HepG2 (cell line): Measurements from ENCODE around the gene CACNG1. TPM values are rescaled to one million over a fixed set of nuclear protein-coding genes. Genes with fewer than 3 reads are reported as not detected.
"Not testable (repeated sequence)": the region's sequence is repeated elsewhere in the genome, so short reads cannot be mapped to it uniquely, and the experiment has no call there.

Experiments used
- ATAC-seq: fragments of 200-7000 bp; cut with Tn5 transposase; 3 replicates; pipeline ENCODE4 v1.9.1; 2020; ENCODE audit warnings: mild to moderate bottlenecking, moderate library complexity
- BruUV-seq: library from RNA; stranded (reverse); fragments of 400-500 nt; replicated peaks from 2 replicates; lab custom pipeline; 2021; lab: Mats Ljungman, UMichigan
- CTCF ChIA-PET: fragments of 300-600 bp; formaldehyde crosslinking; extraction: SDS; loops from one replicate; lab custom pipeline; 2021; ENCODE audit warnings: low total read pairs, inconsistent platforms, low intra/inter-chr PET ratio; lab: Yijun Ruan, JAX
- POLR2A ChIA-PET: fragments of 350-600 bp; sonication (Branson Sonifier 250); formaldehyde crosslinking; loops from one replicate; lab custom pipeline; 2020; ENCODE audit warnings: antibody characterized with exemption, inconsistent platforms; lab: Yijun Ruan, JAX
- DNase-seq: peaks from one replicate; pipeline ENCODE4 v3.0.0-alpha.2; 2015; ENCODE audit warnings: low spot score
- FAIRE-seq: peaks from 3 replicates; lab custom pipeline; 2011; peaks lifted over from hg19 to GRCh38; lab: Jason Lieb, UNC
- H2AFZ ChIP-seq: one replicate; pipeline ENCODE4 v1.6.1; 2011; ENCODE audit warnings: low read length, inconsistent platforms
- H3K27ac ChIP-seq: fragments of 300-600 bp; 3 replicates; pipeline ENCODE4 v1.8.0; 2011; ENCODE audit warnings: mixed run types, mild to moderate bottlenecking, mixed read lengths, low read length, inconsistent platforms; ENCODE audit not compliant: insufficient read depth; ENCODE audit errors: extremely low read length
- H3K27me3 ChIP-seq, 2 experiments: fragments of 200-600 bp in 1 of 2; 2 replicates in 1 of 2; 3 replicates in 1 of 2; pipeline versions ENCODE4 v1.6.0 to v1.8.0; 2011; ENCODE audit warnings: low read length in 2 of 2, mild to moderate bottlenecking in 2 of 2, moderate library complexity in 2 of 2, inconsistent platforms in 1 of 2; ENCODE audit not compliant: insufficient read depth in 2 of 2, control insufficient read depth in 1 of 2
- H3K36me3 ChIP-seq, 2 experiments: fragments of 200-600 bp in 1 of 2; replicated peaks in 1 of 2; 2 replicates in 1 of 2; 3 replicates in 1 of 2; pipeline versions ENCODE4 v1.5.1 to v1.8.0; 2011; ENCODE audit warnings: low read length in 2 of 2, inconsistent platforms in 1 of 2; ENCODE audit not compliant: insufficient read depth in 2 of 2, control insufficient read depth in 1 of 2
- H3K4me1 ChIP-seq: 2 replicates; pipeline ENCODE4 v1.5.1; 2012; ENCODE audit warnings: low read length, inconsistent platforms; ENCODE audit not compliant: insufficient read depth
- H3K4me2 ChIP-seq: 2 replicates; pipeline ENCODE4 v1.6.0; 2011; ENCODE audit warnings: low read depth, low read length, inconsistent platforms
- H3K4me3 ChIP-seq, 3 experiments: fragments of 200-600 bp in 1 of 3; sonication (generic), shearing (Covaris generic) in 1 of 3; replicated peaks in 1 of 3; 2 replicates each; pipeline ENCODE4 v1.5.1; 2011 to 2016; ENCODE audit warnings: low read length in 3 of 3, inconsistent platforms in 2 of 3, low read depth in 2 of 3, mild to moderate bottlenecking in 2 of 3, control low read depth in 1 of 3, mixed read lengths in 1 of 3; ENCODE audit not compliant: insufficient read depth in 1 of 3
- H3K79me2 ChIP-seq: one replicate; pipeline ENCODE4 v1.6.1; 2011; ENCODE audit warnings: low read length, inconsistent platforms; ENCODE audit not compliant: insufficient read depth
- H3K9ac ChIP-seq: 2 replicates; pipeline ENCODE4 v1.6.0; 2011; ENCODE audit warnings: mild to moderate bottlenecking, low read depth, low read length, inconsistent platforms; ENCODE audit not compliant: insufficient read depth
- H3K9me3 ChIP-seq: 2 replicates; pipeline ENCODE4 v1.5.1; 2012; ENCODE audit warnings: mild to moderate bottlenecking, low read length
- H4K20me1 ChIP-seq: 2 replicates; pipeline ENCODE4 v1.6.0; 2011; ENCODE audit warnings: inconsistent platforms, mild to moderate bottlenecking, low read length, moderate library complexity; ENCODE audit not compliant: insufficient read depth
- CENPBD1 ChIP-seq: sonication (generic); formaldehyde crosslinking; IDR thresholded peaks from 2 replicates; pipeline ENCODE4 v1.8.0; 2022; ENCODE audit warnings: missing genetic modification reagents, low read depth, mild to moderate bottlenecking, borderline replicate concordance
- FOXK2 ChIP-seq: fragments of 450-650 bp; IDR thresholded peaks from 2 replicates; pipeline ENCODE4 v1.6.1; 2016
- GABPA ChIP-seq, 2 experiments: IDR thresholded peaks; 2 replicates each; pipeline ENCODE4 v1.6.1; 2011 to 2016; ENCODE audit warnings: low read depth in 2 of 2, low read length in 1 of 2, missing biosample characterization in 1 of 2, missing genetic modification characterization in 1 of 2
- KDM2A ChIP-seq: sonication (generic); formaldehyde crosslinking; IDR thresholded peaks from 2 replicates; pipeline ENCODE4 v1.4.0; 2020; ENCODE audit warnings: low read depth, missing genetic modification reagents, borderline replicate concordance
- KMT2A ChIP-seq: sonication (generic); formaldehyde crosslinking; IDR thresholded peaks from 2 replicates; pipeline ENCODE4 v1.4.0; 2020; ENCODE audit warnings: missing genetic modification reagents
- PTBP1 ChIP-seq: fragments of 200-400 bp; formaldehyde crosslinking; IDR thresholded peaks from 2 replicates; pipeline ENCODE4 v1.6.1; 2018; ENCODE audit warnings: low read length, low read depth; ENCODE audit not compliant: poor library complexity, severe bottlenecking
- ZFP36L2 ChIP-seq: sonication (generic); formaldehyde crosslinking; IDR thresholded peaks from 2 replicates; pipeline ENCODE4 v1.4.0; 2020; ENCODE audit warnings: missing genetic modification reagents
- ZNF343 ChIP-seq: sonication (generic); formaldehyde crosslinking; IDR thresholded peaks from 2 replicates; pipeline ENCODE4 v1.4.0; 2020; ENCODE audit warnings: mild to moderate bottlenecking, missing genetic modification reagents
- ZNF382 ChIP-seq: sonication (generic); formaldehyde crosslinking; IDR thresholded peaks from 2 replicates; pipeline ENCODE4 v1.5.0; 2020; ENCODE audit warnings: missing genetic modification reagents, mild to moderate bottlenecking, borderline replicate concordance
- ZSCAN12 ChIP-seq: sonication (generic); formaldehyde crosslinking; IDR thresholded peaks from 2 replicates; pipeline ENCODE4 v1.9.0; 2021; ENCODE audit warnings: mild to moderate bottlenecking, missing genetic modification reagents
- WGBS: methylation state at CpG from one replicate; pipeline ENCODE4 v1.1.6; 2017; ENCODE audit warnings: low lambda C conversion rate; 5-methylcytosine and 5-hydroxymethylcytosine counted together
- in situ Hi-C: cut with HindIII; loops from 2 replicates; pipeline ENCODE4 v1.10.0; 2017; ENCODE audit warnings: low pct_unique_long_range_greater_than_20kb; ENCODE audit not compliant: extremely low pct_ligation_motif_present
- intact Hi-C: fragments of 100-400 bp; cut with micrococcal nuclease; formaldehyde crosslinking; loops from one replicate; pipeline ENCODE4 v1.10.0; 2022; ENCODE audit not compliant: unreplicated experiment
- polyA plus RNA-seq, 8 experiments: library from polyadenylated mRNA; depleted of rRNA in 3 of 8; stranded (reverse) in 7 of 8; unstranded in 1 of 8; fragments of >200 nt; fragmentation: Illumina TruSeq in 4 of 8; extraction: Trizol in 4 of 8; gene quantifications; 2 replicates each; pipeline versions ENCODE4 v1.2.1 to v1.2.3, GENCODE V29; 2011 to 2016; ENCODE audit warnings: low read depth in 4 of 8, missing spikeins in 1 of 8, mixed read lengths in 1 of 8; ENCODE audit not compliant: insufficient read depth in 1 of 8
- total RNA-seq, 5 experiments: library from RNA; depleted of rRNA; stranded (reverse); fragments of >200 nt; fragmentation: Illumina TruSeq; extraction: Trizol; gene quantifications; 2 replicates each; pipeline ENCODE4 v1.2.3, GENCODE V29; 2016; ENCODE audit warnings: low read depth in 1 of 5

The CACNG1 gene
- total and polyA plus RNA-seq, 2 of the 13 experiments (the other 11 are each of a cell fraction or from before 2014, with no cell fraction given): not detected

DNA sequence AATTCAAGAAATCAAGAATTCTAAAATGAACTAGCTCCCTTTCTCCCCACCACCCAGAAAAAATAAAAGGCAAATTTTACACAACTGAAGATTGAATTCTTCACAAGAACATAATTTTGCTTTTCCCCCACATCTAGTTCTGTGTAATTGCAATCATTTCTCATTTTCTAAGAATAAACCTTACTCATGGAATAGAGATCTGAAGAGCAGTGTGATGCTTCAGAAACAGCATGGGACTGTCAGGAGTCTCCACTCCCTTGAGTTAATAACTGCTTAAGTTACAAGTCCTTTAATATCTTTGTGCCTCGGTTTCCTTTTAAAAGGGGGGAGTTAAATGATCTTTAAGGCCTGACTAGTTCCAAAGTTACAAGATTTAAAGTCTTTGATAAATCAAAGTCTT, 53.7 kb downstream of the CACNG1 start:
- Histone ChIP-seq H3K27me3 (no peaks in the 10 kb centered on the region), H4K20me1 (peaks cover 34% of the 10 kb centered on the region), H3K9ac (no peak overlapping the region), H3K4me1 (peaks cover 25% of the 10 kb centered on the region), H3K4me2 (no peak overlapping the region), H3K4me3 (no peak overlapping the region), H2AFZ (no peak overlapping the region), H3K79me2 (peaks cover 22% of the 10 kb centered on the region), H3K36me3 (peaks cover 12 to 32% of the 10 kb centered on the region in 2 experiments), H3K9me3 (no peaks in the 10 kb centered on the region), H3K27ac (no peak overlapping the region)
- no peak for ATAC-seq
- no TSS peak for BruUV-seq
- no peak for DNase-seq
- POLR2A ChIA-PET: no interaction called here
- CTCF ChIA-PET: no interaction called here
- TF ChIP-seq ZSCAN12 (CRISPR knock-in tag): no peak
- TF ChIP-seq GABPA (IDR thresholded peaks at IDR 0.05; ENCODE audit: low read depth, low read length): no peak
- no peak for TF ChIP-seq GABPA (CRISPR knock-in tag; IDR thresholded peaks at IDR 0.05; ENCODE audit: low read depth)
- TF ChIP-seq PTBP1: no peak
- no peak for TF ChIP-seq FOXK2
- no peak for TF ChIP-seq KMT2A (CRISPR knock-in tag)
- TF ChIP-seq CENPBD1: no peak
- no peak for TF ChIP-seq ZNF382 (CRISPR knock-in tag)
- TF ChIP-seq ZFP36L2 (CRISPR knock-in tag): no peak
- no peak for TF ChIP-seq KDM2A (CRISPR knock-in tag)
- no peak for TF ChIP-seq ZNF343
- FAIRE-seq: no peak
- intact Hi-C loops (no loop called here), in situ Hi-C loops (no loop called here)
- 97% methylated on average over 1 of the region's 1 CpG for WGBS

GRCh38 chr17:67104641-67105040, 60.3 kb downstream of the CACNG1 start:
- H3K36me3 ChIP-seq: peaks cover 21 to 59% of the 10 kb centered on the region in 2 experiments
- H4K20me1 ChIP-seq: peaks cover 18% of the 10 kb centered on the region; the same call in 1 of the 2 replicates
- in situ Hi-C loops, H3K4me2 ChIP-seq, H3K79me2 ChIP-seq, H3K27ac ChIP-seq, H3K9me3 ChIP-seq, H3K4me3 ChIP-seq, H2AFZ ChIP-seq, H3K27me3 ChIP-seq, BruUV-seq, H3K4me1 ChIP-seq, ATAC-seq, intact Hi-C loops, FAIRE-seq, H3K9ac ChIP-seq, DNase-seq, CTCF ChIA-PET, POLR2A ChIA-PET: not testable (repeated sequence)
- 95% methylated on average over 7 of the region's 7 CpGs for WGBS
